ENCODE data around the gene TSR3. TPM values are rescaled to one million over a fixed set of nuclear protein-coding genes. Genes with fewer than 3 reads are reported as not detected.

TSR3 gene
- total RNA-seq, 2 donors from 2014 or later = 70.5 to 98.8 TPM

DNA sequence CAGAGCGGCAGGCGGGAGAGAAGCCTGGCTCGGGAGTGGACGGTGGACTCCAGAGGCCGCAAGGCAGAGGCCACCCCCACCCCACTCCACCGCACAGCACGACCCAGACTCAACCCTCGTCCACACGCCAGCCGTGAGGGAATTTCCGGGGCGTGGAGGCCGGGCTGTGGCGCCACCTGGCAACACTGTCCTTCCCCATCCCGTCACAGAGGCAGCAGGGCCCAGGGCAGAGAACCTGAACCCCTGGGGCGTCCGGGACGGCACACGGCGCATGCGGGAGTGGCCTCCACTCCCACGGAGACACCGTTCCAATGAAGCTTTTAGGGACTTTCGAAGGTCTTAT lies 23.6 kb upstream of the TSR3 start:
- no peaks in the 10 kb centered on the region for H3K36me3 ChIP-seq (replicated peaks in 1 of 2; ENCODE audit: insufficient read depth in 1 of 2, low read depth in 2 of 2)
- H3K4me1 ChIP-seq = peaks cover 18% of the 10 kb centered on the region
- 91 to 92% methylated on average over 14 to 24 of the region's 24 CpGs for WGBS, 2 donors
- no peak overlapping the region for H3K4me3 ChIP-seq
- DNase-seq (no peak), ATAC-seq (no peak)
- no peak overlapping the region for H3K27ac ChIP-seq
- intact Hi-C loops (cut with DNase I) = no loop called here
- TF ChIP-seq POLR2A (IDR thresholded peaks at IDR 0.05) = no peak
- no peak for TF ChIP-seq CTCF (IDR thresholded peaks at IDR 0.05)
- no peaks in the 10 kb centered on the region for H3K9me3 ChIP-seq
- H3K27me3 ChIP-seq = no peaks in the 10 kb centered on the region

- ATAC-seq = no peak
- intact Hi-C loops (cut with DNase I) = no loop called here
- H3K36me3 ChIP-seq (replicated peaks in 1 of 2; ENCODE audit: insufficient read depth in 1 of 2, low read depth in 2 of 2) = no peaks in the 10 kb centered on the region
Measured at GRCh38 chr16:1374418-1375297, 23.0 kb upstream of the TSR3 start.

DNA sequence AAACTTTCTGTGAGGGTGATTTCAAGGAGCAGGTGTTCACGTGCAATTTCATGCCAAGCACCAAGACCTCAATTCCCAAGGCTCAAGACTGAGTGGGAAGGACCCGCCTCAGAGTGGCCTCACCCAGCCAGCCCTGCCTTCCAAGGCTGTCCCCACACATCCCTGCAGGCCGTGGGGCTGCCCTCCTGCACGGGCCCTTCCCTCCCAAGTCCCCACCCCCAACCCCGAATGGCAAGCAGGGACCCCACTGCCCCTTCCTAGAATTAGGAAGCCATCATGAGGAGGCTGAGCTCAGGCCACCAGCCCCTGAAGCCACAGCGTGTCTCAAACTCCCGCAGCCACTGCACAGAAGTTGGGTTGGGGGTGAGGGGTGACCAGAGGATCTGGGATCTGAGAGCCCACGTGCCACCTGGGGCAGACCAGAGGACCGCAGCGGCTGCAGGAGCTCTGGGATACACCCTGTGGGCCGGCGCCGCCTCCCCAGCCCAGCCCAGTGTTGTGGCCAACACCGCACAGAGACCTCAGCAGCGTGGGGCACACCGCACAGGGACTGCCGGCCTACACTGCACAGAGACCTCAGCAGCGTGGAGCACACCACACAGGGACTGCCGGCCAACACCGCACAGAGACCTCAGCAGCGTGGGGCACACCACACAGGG lies 20.7 kb upstream of the TSR3 start:
- no peaks in the 10 kb centered on the region for H3K36me3 ChIP-seq (replicated peaks in 1 of 2; ENCODE audit: insufficient read depth in 1 of 2, low read depth in 2 of 2)
- ATAC-seq = no peak
- no peak overlapping the region for H3K27ac ChIP-seq
- intact Hi-C loops (cut with DNase I) = no loop called here
- no peak for DNase-seq
- H3K27me3 ChIP-seq = no peaks in the 10 kb centered on the region
- no peak overlapping the region for H3K4me3 ChIP-seq
- no peaks in the 10 kb centered on the region for H3K9me3 ChIP-seq
- 75 to 84% methylated on average over 5 to 9 of the region's 21 CpGs for WGBS, 2 donors
- no peaks in the 10 kb centered on the region for H3K4me1 ChIP-seq
- TF ChIP-seq CTCF (IDR thresholded peaks at IDR 0.05) (no peak), POLR2A (IDR thresholded peaks at IDR 0.05) (no peak)

More at GRCh38 chr16:1374418-1375297, 23.0 kb upstream of the TSR3 start:
- no peak overlapping the region for H3K4me3 ChIP-seq
- no peaks in the 10 kb centered on the region for H3K27me3 ChIP-seq
- WGBS, 2 donors = 92% methylated on average over 46 of the region's 46 CpGs; no CpG with 5 or more reads in 1 of the 2 donors
- no peak for DNase-seq
- no peak overlapping the region for H3K27ac ChIP-seq
- no peak for TF ChIP-seq POLR2A (IDR thresholded peaks at IDR 0.05)
- no peak for TF ChIP-seq CTCF (IDR thresholded peaks at IDR 0.05)
- H3K9me3 ChIP-seq = no peaks in the 10 kb centered on the region
- peaks cover 12% of the 10 kb centered on the region for H3K4me1 ChIP-seq

- ATAC-seq = no peak
- TF ChIP-seq CTCF (IDR thresholded peaks at IDR 0.05) = no peak
- TF ChIP-seq POLR2A (IDR thresholded peaks at IDR 0.05) = no peak
- Histone ChIP-seq H3K36me3 (replicated peaks in 1 of 2; ENCODE audit: insufficient read depth in 1 of 2, low read depth in 2 of 2) (no peaks in the 10 kb centered on the region), H3K27me3 (no peaks in the 10 kb centered on the region), H3K4me3 (no peak overlapping the region), H3K4me1 (no peaks in the 10 kb centered on the region), H3K27ac (no peak overlapping the region), H3K9me3 (no peaks in the 10 kb centered on the region)
- intact Hi-C loops (cut with DNase I) = no loop called here
- 89 to 92% methylated on average over 19 to 33 of the region's 33 CpGs for WGBS, 2 donors
- no peak for DNase-seq
Measured at GRCh38 chr16:1371054-1371978, 19.6 kb upstream of the TSR3 start.

All from body of pancreas (tissue), 4 donors.